ENCODE measurements around the gene C10orf95.

Gene C10orf95

GRCh38 chr10:102408728-102409603, 42.4 kb downstream of the C10orf95 start:
- in situ Hi-C loops (cut with HindIII; ENCODE audit: low pct_ligation_motif_present, low pct_unique_long_range_greater_than_20kb, low sequenced_read_pairs): no loop called here
- DNase-seq: peak; percentile 7

- DNase-seq: no peak
- in situ Hi-C loops (cut with HindIII; ENCODE audit: low pct_ligation_motif_present, low pct_unique_long_range_greater_than_20kb, low sequenced_read_pairs): no loop called here
Measured at GRCh38 chr10:102408131-102408727, 43.1 kb downstream of the C10orf95 start.

- in situ Hi-C loops (cut with HindIII; ENCODE audit: low pct_ligation_motif_present, low pct_unique_long_range_greater_than_20kb, low sequenced_read_pairs): no loop called here
- no peak for DNase-seq
Measured at GRCh38 chr10:102407425-102408130, 43.8 kb downstream of the C10orf95 start.

GRCh38 chr10:102406815-102407214, 44.5 kb downstream of the C10orf95 start:
- in situ Hi-C loops (cut with HindIII; ENCODE audit: low pct_ligation_motif_present, low pct_unique_long_range_greater_than_20kb, low sequenced_read_pairs): no loop called here
- DNase-seq: no peak

- in situ Hi-C loops (cut with HindIII; ENCODE audit: low pct_ligation_motif_present, low pct_unique_long_range_greater_than_20kb, low sequenced_read_pairs): no loop called here
- no peak for DNase-seq
Measured at GRCh38 chr10:102405632-102406031, 45.7 kb downstream of the C10orf95 start.

GRCh38 chr10:102405108-102405571, 46.2 kb downstream of the C10orf95 start:
- DNase-seq: no peak
- in situ Hi-C loops (cut with HindIII; ENCODE audit: low pct_ligation_motif_present, low pct_unique_long_range_greater_than_20kb, low sequenced_read_pairs): no loop called here

GRCh38 chr10:102404361-102405107, 46.8 kb downstream of the C10orf95 start:
- no peak for DNase-seq
- in situ Hi-C loops (cut with HindIII; ENCODE audit: low pct_ligation_motif_present, low pct_unique_long_range_greater_than_20kb, low sequenced_read_pairs): no loop called here

- in situ Hi-C loops (cut with HindIII; ENCODE audit: low pct_ligation_motif_present, low pct_unique_long_range_greater_than_20kb, low sequenced_read_pairs): no loop called here
- no peak for DNase-seq
Measured at GRCh38 chr10:102403115-102403514, 48.2 kb downstream of the C10orf95 start.

- in situ Hi-C loops (cut with HindIII; ENCODE audit: low pct_ligation_motif_present, low pct_unique_long_range_greater_than_20kb, low sequenced_read_pairs): no loop called here
- DNase-seq: no peak
Measured at GRCh38 chr10:102402512-102402896, 48.8 kb downstream of the C10orf95 start.

- DNase-seq: peak; percentile 86
- in situ Hi-C loops (cut with HindIII; ENCODE audit: low pct_ligation_motif_present, low pct_unique_long_range_greater_than_20kb, low sequenced_read_pairs): no loop called here
Measured at GRCh38 chr10:102401735-102402511, 49.4 kb downstream of the C10orf95 start.

GRCh38 chr10:102401342-102401654, 50.0 kb downstream of the C10orf95 start:
- DNase-seq: no peak
- in situ Hi-C loops (cut with HindIII; ENCODE audit: low pct_ligation_motif_present, low pct_unique_long_range_greater_than_20kb, low sequenced_read_pairs): no loop called here

- no peak for DNase-seq
- in situ Hi-C loops (cut with HindIII; ENCODE audit: low pct_ligation_motif_present, low pct_unique_long_range_greater_than_20kb, low sequenced_read_pairs): no loop called here
Measured at GRCh38 chr10:102400598-102401341, 50.6 kb downstream of the C10orf95 start.

GRCh38 chr10:102400076-102400475, 51.3 kb downstream of the C10orf95 start:
- in situ Hi-C loops (cut with HindIII; ENCODE audit: low pct_ligation_motif_present, low pct_unique_long_range_greater_than_20kb, low sequenced_read_pairs): no loop called here
- DNase-seq: no peak
